Spinal cord (tissue), 10 donors: ENCODE measurements around the gene HES7. TPM values are rescaled to one million over a fixed set of nuclear protein-coding genes. Genes with fewer than 3 reads are reported as not detected.
A peak's percentile ranks its signal among the peaks of the same experiment; 100 is the strongest.

ENCODE experiments used
- DNase-seq, 6 donors: peaks; one replicate each; pipeline versions ENCODE4 v3.0.0 to v3.0.0-alpha.2; 2013 to 2015; ENCODE audit warnings: low spot score in 6 of 6, low read depth in 4 of 6
- H3K27ac ChIP-seq: one replicate; pipeline ENCODE4 v1.5.1; 2013; ENCODE audit warnings: low read depth, low read length, control low read depth
- H3K27me3 ChIP-seq: one replicate; pipeline ENCODE4 v1.6.1; 2013; ENCODE audit warnings: low read length; ENCODE audit not compliant: control insufficient read depth, insufficient read depth
- H3K36me3 ChIP-seq: one replicate; pipeline ENCODE4 v1.6.1; 2013; ENCODE audit warnings: low read length; ENCODE audit not compliant: control insufficient read depth, insufficient read depth
- H3K4me1 ChIP-seq: one replicate; pipeline ENCODE4 v1.6.1; 2013; ENCODE audit warnings: low read length; ENCODE audit not compliant: control insufficient read depth, insufficient read depth
- H3K4me3 ChIP-seq: one replicate; pipeline ENCODE4 v1.5.1; 2013; ENCODE audit warnings: low read depth, low read length, control low read depth
- H3K9me3 ChIP-seq: one replicate; pipeline ENCODE4 v1.6.1; 2013; ENCODE audit warnings: low read length; ENCODE audit not compliant: control insufficient read depth, insufficient read depth
- WGBS: methylation state at CpG from one replicate; pipeline ENCODE4 v1.1.5; 2013; ENCODE audit warnings: missing lambda C conversion rate; ENCODE audit not compliant: insufficient coverage; 5-methylcytosine and 5-hydroxymethylcytosine counted together
- polyA plus RNA-seq, 2 donors: library from polyadenylated mRNA; unstranded; fragments of 120-200 nt; gene quantifications; one replicate each; pipeline ENCODE4 v1.2.1, GENCODE V29; 2013; ENCODE audit not compliant: insufficient read length in 2 of 2
- total RNA-seq, 2 donors: library from RNA; depleted of rRNA in 1 of 2; stranded (reverse); fragments of 120-200 nt in 1 of 2; fragments of >200 nt in 1 of 2; gene quantifications; one replicate each; pipeline versions ENCODE4 v1.2.3 to v1.2.4, GENCODE V29; 2013 to 2014
- donor health status: healthy.

The HES7 gene
- total and polyA plus RNA-seq, 4 donors: 0.20 to 2.5 (median 1.0) TPM

DNA sequence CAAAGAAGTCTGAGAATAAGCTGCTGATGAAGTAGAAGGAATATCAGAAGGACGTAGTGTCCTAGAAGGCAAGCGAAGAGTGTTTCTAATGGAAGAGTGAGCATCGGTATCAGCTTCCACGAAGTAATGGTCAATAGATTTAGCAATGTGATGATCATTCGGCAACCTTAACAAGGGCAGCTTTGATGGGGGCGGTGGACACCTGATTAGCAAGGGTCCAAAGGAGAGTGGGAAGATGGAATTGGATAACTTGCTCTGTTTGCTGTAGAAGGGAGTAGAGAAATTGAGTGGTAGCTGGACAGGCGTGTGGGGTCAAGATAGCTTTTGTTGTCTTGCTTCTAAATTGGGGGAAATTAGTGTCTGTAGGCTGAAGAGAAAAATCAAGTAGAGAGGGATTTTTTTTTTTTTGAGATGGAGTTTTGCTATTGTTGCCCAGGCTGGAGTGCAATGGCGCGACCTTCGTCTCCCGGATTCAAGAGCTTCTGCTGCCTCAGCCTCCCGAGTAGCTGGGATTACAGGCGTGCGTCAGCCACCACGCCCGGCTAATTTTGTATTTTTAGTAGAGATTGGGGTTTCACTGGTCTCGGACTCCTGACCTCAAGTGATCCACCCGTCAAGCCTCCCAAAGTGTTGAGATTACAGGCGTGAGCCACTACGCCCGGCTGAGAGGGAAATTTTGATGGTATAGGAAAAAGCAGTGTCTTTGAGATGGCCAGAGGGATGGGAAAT, 13.9 kb upstream of the HES7 start:
- H3K4me1 ChIP-seq: peaks cover 12% of the 10 kb centered on the region
- H3K36me3 ChIP-seq: peaks cover 34% of the 10 kb centered on the region
- H3K9me3 ChIP-seq: no peaks in the 10 kb centered on the region
- H3K4me3 ChIP-seq: peak overlapping the region; percentile 47
- DNase-seq: no peak
- peak overlapping the region; percentile 94 for H3K27ac ChIP-seq
- no peaks in the 10 kb centered on the region for H3K27me3 ChIP-seq
- 23% methylated on average over 19 of the region's 21 CpGs for WGBS

GRCh38 chr17:8133941-8134340, 10.0 kb upstream of the HES7 start:
- no peak for DNase-seq
- no peaks in the 10 kb centered on the region for H3K36me3 ChIP-seq
- no peak overlapping the region for H3K4me3 ChIP-seq
- H3K9me3 ChIP-seq: no peaks in the 10 kb centered on the region
- no peak overlapping the region for H3K27ac ChIP-seq
- H3K27me3 ChIP-seq: peaks cover 2% of the 10 kb centered on the region
- peaks cover 10% of the 10 kb centered on the region for H3K4me1 ChIP-seq
- 95% methylated on average over 3 of the region's 4 CpGs for WGBS

- no peak for DNase-seq
- 51% methylated on average over 6 of the region's 12 CpGs for WGBS
- H3K9me3 ChIP-seq: no peaks in the 10 kb centered on the region
- peaks cover 5% of the 10 kb centered on the region for H3K4me1 ChIP-seq
- no peak overlapping the region for H3K4me3 ChIP-seq
- no peak overlapping the region for H3K27ac ChIP-seq
- peaks cover 2% of the 10 kb centered on the region for H3K27me3 ChIP-seq
- H3K36me3 ChIP-seq: no peaks in the 10 kb centered on the region
These were observed 9.5 kb upstream of the HES7 start for GRCh38 chr17:8133399-8133798.

DNA sequence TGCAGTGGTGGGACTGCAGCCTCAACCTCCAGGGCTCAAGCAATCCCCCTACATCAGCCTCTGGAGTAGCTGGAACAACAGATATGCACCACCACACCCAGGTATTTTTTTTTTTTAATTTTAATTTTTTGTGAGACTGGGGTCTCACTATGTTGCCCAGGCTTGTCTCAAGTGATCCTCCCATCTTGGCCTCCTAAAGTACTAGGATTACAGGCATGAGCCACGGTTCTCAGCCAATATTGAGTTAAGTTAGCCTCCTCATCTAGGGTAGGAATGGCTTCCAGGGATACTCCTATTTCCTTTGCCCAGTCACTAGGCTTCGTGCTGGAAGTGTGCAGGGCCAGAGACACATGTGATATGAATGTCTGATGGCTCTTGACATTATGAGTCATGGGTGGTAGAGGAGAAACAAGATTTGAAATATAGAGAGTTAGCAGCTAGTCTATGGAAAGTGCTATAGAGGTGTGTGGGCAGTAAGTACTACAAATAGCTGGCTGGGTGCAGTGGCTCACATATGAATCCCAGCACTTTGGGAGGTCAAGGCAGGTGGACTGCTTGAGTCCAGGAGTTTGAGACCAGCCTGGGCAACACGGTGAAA, 8.0 kb upstream of the HES7 start:
- Histone ChIP-seq H3K36me3 (no peaks in the 10 kb centered on the region), H3K4me1 (peaks cover 8% of the 10 kb centered on the region), H3K9me3 (no peaks in the 10 kb centered on the region), H3K27me3 (peaks cover 2% of the 10 kb centered on the region), H3K4me3 (no peak overlapping the region), H3K27ac (no peak overlapping the region)
- DNase-seq: no peak
- WGBS: 86% methylated on average over 1 of the region's 3 CpGs

- WGBS: 91% methylated on average over 9 of the region's 14 CpGs
- DNase-seq: no peak
- no peak overlapping the region for H3K27ac ChIP-seq
These were observed 4.3 kb upstream of the HES7 start for GRCh38 chr17:8128125-8128784.

DNA sequence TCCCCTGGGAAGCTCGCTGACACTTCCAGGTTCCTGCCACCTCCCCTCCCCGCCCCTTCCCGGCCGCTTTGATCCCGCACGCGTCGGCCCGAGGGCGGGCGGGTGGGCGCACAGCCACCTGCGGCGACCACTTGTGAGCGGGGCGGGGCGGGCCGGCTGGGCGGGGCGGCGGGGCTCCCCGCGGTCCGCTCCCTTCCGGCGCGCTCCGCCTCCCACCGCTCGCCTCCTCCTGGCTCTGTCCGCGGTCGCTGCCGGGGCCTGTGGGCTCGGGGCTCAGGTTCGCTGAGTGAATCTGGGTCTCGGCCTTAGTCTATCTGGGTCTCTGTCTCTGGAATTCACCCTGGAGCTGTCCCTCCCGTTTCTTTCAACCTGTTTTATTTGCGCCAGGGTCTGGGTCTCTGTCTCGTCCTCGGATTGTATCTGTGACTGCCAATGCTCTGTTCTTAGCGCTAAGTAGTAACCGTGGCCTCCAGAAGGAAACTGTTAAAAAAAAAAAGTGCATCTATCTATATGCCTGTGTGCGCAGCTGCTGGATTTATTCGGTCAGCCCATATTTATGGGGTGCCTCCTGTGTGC, 2.7 kb upstream of the HES7 start:
- H3K36me3 ChIP-seq: no peaks in the 10 kb centered on the region
- peak in 3 of 6 donors; percentile 44 to 79 (median 76) for DNase-seq
- H3K4me1 ChIP-seq: peaks cover 51% of the 10 kb centered on the region
- under 1% methylated on average over 45 of the region's 45 CpGs for WGBS
- peak overlapping the region; percentile 81 for H3K27ac ChIP-seq
- H3K9me3 ChIP-seq: no peaks in the 10 kb centered on the region
- H3K4me3 ChIP-seq: peak overlapping the region; percentile 82
- H3K27me3 ChIP-seq: peaks cover 34% of the 10 kb centered on the region

More at GRCh38 chr17:8128125-8128784, 4.3 kb upstream of the HES7 start:
- no peak overlapping the region for H3K4me3 ChIP-seq
- H3K36me3 ChIP-seq: no peaks in the 10 kb centered on the region
- peaks cover 36% of the 10 kb centered on the region for H3K4me1 ChIP-seq
- no peaks in the 10 kb centered on the region for H3K9me3 ChIP-seq
- H3K27me3 ChIP-seq: peaks cover 24% of the 10 kb centered on the region

DNA sequence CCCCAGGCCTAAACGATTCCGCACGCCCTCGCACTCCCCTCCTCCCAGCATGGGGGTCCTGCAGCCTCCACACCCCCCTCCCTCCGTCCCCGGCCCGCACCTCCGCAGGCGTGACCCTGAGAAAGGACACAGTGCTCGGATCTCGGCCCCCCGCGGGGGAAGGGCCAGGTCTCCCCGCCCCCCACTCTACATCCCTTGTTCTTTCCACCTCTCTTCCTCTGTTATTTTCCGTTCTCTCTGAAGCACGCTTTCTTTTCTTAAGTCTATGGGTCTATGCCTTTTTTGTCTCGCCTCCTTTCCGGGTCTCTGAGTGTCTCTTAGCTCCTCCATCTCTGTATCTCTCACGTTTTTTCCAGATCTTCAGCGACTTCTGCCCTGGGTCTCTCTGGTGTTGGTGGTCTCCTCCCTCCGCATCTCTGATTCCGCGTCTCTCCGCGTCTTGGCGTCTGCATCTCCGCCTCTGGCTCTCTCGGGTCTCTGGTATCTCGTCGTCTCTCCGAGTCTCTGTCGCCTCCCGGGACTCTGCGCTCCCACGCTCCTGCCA, 2.1 kb upstream of the HES7 start:
- peak overlapping the region; percentile 82 for H3K4me3 ChIP-seq
- H3K9me3 ChIP-seq: no peaks in the 10 kb centered on the region
- peaks cover 36% of the 10 kb centered on the region for H3K27me3 ChIP-seq
- no peaks in the 10 kb centered on the region for H3K36me3 ChIP-seq
- peak overlapping the region; percentile 81 for H3K27ac ChIP-seq
- H3K4me1 ChIP-seq: peaks cover 54% of the 10 kb centered on the region
- DNase-seq: peak in 3 of 6 donors; percentile 44 to 74 (median 71)
- 0% methylated on average over 32 of the region's 35 CpGs for WGBS

DNA sequence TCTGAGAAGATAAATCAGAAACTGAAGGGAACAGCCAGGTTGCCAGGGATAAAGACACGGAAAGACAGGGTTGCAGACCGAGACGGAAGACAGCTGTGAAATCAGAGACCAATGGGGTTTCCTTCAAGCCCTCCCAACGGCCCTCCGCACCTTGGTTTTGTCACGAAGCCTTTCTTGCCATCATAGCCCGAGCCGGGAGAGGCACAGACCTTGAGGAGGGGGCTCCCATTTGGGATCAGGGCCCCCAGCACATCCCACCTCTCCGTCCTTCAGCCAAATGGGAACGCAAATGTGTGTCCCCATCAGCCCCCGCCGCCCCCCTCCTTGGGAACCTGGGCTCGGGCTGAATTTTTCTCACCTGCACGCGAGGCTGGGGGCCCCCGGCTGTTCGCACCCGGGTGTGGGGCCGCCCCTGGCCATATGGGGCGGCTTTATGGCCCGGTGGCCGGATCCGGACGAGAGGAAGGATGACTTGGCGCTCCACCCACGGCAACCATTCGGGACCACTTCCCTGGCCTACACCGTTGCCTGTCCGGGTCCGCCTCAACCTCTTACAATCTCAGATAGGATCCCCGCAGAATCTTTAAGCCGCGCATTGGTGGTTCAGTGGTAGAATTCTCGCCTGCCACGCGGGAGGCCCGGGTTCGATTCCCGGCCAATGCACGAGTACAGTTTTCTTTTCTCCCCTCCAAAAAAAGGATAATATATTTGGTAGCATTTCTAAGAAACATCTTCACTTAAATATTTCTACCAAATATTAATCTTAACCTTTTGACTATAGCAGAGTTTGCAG, 1.4 kb upstream of the HES7 start:
- peaks cover 60% of the 10 kb centered on the region for H3K4me1 ChIP-seq
- no peaks in the 10 kb centered on the region for H3K9me3 ChIP-seq
- 1% methylated on average over 27 of the region's 40 CpGs for WGBS
- H3K4me3 ChIP-seq: peak overlapping the region; percentile 82
- no peaks in the 10 kb centered on the region for H3K36me3 ChIP-seq
- peaks cover 38% of the 10 kb centered on the region for H3K27me3 ChIP-seq
- peak in 4 of 6 donors; percentile 69 to 97 (median 89) for DNase-seq
- peak overlapping the region; percentile 81 for H3K27ac ChIP-seq
